OCI-LY1 (cell line): Measurements from ENCODE around the gene FAS.

Experiments used
- CTCF ChIP-seq: fragments of 200-600 bp; sonication (generic), shearing (Covaris generic); IDR thresholded peaks from 2 replicates; pipeline ENCODE4 v1.5.1; 2017; ENCODE audit warnings: mild to moderate bottlenecking, antibody characterized with exemption, low read length, moderate library complexity, mixed read lengths
- EZH2 ChIP-seq: fragments of 200-600 bp; sonication (generic), shearing (Covaris generic); IDR thresholded peaks from 2 replicates; pipeline ENCODE4 v1.8.0; 2017; ENCODE audit warnings: borderline replicate concordance, mixed run types, mild to moderate bottlenecking, antibody characterized with exemption, low read length, moderate library complexity, mixed read lengths

GRCh38 chr10:89022734-89023133 is 32.1 kb downstream of the FAS start:
- TF ChIP-seq CTCF (no peak), EZH2 (no peak)
